ENCODE results near the gene ARMC9. TPM values are rescaled to one million over a fixed set of nuclear protein-coding genes. Genes with fewer than 3 reads are reported as not detected.
A peak's percentile ranks its signal among the peaks of the same experiment; 100 is the strongest.

The ARMC9 gene
- total and polyA plus RNA-seq, 2 donors from 2014 or later, result 7.3 to 18.2 TPM

DNA sequence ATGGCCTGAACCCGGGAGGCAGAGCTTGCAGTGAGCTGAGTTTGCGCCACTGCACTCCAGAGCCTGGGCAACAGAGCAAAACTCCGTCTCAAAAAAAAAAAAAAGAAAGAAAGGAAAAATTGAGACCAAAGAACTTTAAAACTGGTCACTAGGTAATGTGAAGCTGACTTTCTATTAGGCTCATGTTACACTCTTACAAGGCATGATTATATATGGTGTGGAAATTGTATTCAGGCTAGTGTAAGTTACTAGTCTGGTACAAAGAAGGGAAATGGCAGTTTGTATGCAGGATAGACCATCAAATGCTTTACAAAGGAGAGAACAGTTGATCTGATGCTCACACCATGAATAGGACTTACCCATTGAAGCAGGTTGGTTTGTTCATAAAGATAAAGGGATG is 35.4 kb upstream of the ARMC9 start:
- H3K9ac ChIP-seq (ENCODE audit: low read length in 3 of 3), result no peak overlapping the region
- no peaks in the 10 kb centered on the region for H3K9me3 ChIP-seq (ENCODE audit: control insufficient read depth in 2 of 3, insufficient read depth in 1 of 3, low read length in 3 of 3)
- no peak for FAIRE-seq
- H3K27me3 ChIP-seq (ENCODE audit: control insufficient read depth, insufficient read depth, low read length), result no peaks in the 10 kb centered on the region
- H3K36me3 ChIP-seq (ENCODE audit: control insufficient read depth in 2 of 3, insufficient read depth in 3 of 3, low read length in 3 of 3), result peaks cover 6 to 21% (median 16%) of the 10 kb centered on the region in 3 donors
- H3K4me3 ChIP-seq (ENCODE audit: low read length in 3 of 3), result no peak overlapping the region
- TF ChIP-seq, protein P1, sequence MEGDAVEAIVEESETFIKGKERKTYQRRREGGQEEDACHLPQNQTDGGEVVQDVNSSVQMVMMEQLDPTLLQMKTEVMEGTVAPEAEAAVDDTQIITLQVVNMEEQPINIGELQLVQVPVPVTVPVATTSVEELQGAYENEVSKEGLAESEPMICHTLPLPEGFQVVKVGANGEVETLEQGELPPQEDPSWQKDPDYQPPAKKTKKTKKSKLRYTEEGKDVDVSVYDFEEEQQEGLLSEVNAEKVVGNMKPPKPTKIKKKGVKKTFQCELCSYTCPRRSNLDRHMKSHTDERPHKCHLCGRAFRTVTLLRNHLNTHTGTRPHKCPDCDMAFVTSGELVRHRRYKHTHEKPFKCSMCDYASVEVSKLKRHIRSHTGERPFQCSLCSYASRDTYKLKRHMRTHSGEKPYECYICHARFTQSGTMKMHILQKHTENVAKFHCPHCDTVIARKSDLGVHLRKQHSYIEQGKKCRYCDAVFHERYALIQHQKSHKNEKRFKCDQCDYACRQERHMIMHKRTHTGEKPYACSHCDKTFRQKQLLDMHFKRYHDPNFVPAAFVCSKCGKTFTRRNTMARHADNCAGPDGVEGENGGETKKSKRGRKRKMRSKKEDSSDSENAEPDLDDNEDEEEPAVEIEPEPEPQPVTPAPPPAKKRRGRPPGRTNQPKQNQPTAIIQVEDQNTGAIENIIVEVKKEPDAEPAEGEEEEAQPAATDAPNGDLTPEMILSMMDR (IDR thresholded peaks at IDR 0.05; ENCODE audit: borderline replicate concordance, extremely low read depth, insufficient read depth), result no peak
- DNase-seq, result peak in 1 of 5 donors; percentile 20
- peak overlapping the region in 1 of 2 donors; percentile 5 for H3K27ac ChIP-seq (ENCODE audit: low read depth in 2 of 2, low read length in 2 of 2)
- intact Hi-C loops (cut with DNase I), result no loop called here
- peaks cover 0 to 2% (median 0%) of the 10 kb centered on the region in 3 donors for H3K4me1 ChIP-seq (ENCODE audit: control insufficient read depth in 2 of 3, insufficient read depth in 2 of 3, low read depth in 1 of 3, low read length in 3 of 3)

DNA sequence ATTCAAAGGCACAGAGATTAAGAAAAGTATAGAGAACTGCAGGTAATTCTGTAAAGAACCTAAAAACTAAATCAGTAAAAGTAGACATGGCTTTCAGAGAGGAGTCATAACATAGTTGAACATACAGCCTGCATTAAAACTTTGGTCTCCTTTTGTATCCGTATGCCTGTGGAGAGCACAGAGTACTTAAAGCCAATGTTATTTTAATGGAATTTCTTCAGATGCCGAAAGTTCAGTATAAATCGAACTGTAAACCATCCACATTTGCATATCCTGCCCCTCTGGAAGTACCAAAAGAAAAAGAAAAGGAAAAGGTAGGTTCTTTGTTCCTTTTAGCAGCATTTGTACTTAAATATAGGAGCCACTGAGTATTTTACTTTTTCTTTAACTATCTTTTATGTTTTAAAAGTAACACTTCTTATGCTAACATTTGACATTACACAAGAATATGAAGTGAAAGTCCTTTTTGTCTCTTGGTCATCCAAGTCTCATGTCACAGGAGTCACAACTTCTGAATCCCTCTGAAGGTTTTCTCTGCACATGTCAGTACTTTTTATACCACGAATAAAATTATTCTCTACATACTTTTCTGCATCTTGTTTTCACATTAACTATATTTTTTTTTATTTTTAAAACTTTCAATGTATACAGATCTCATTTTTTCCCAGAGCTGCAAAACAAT is 34.9 kb upstream of the ARMC9 start:
- Histone ChIP-seq H3K9ac (ENCODE audit: low read length in 3 of 3) (no peak overlapping the region), H3K27me3 (ENCODE audit: control insufficient read depth, insufficient read depth, low read length) (no peaks in the 10 kb centered on the region), H3K36me3 (ENCODE audit: control insufficient read depth in 2 of 3, insufficient read depth in 3 of 3, low read length in 3 of 3) (peaks cover 6 to 22% (median 16%) of the 10 kb centered on the region in 3 donors), H3K27ac (ENCODE audit: low read depth in 2 of 2, low read length in 2 of 2) (no peak overlapping the region), H3K4me3 (ENCODE audit: low read length in 3 of 3) (no peak overlapping the region), H3K9me3 (ENCODE audit: control insufficient read depth in 2 of 3, insufficient read depth in 1 of 3, low read length in 3 of 3) (no peaks in the 10 kb centered on the region), H3K4me1 (ENCODE audit: control insufficient read depth in 2 of 3, insufficient read depth in 2 of 3, low read depth in 1 of 3, low read length in 3 of 3) (peaks cover 0 to 2% (median 0%) of the 10 kb centered on the region in 3 donors)
- DNase-seq (no peak), FAIRE-seq (peak; percentile 30)
- TF ChIP-seq, protein P1 (IDR thresholded peaks at IDR 0.05; ENCODE audit: borderline replicate concordance, extremely low read depth, insufficient read depth), result no peak
- intact Hi-C loops (cut with DNase I), result no loop called here

DNA sequence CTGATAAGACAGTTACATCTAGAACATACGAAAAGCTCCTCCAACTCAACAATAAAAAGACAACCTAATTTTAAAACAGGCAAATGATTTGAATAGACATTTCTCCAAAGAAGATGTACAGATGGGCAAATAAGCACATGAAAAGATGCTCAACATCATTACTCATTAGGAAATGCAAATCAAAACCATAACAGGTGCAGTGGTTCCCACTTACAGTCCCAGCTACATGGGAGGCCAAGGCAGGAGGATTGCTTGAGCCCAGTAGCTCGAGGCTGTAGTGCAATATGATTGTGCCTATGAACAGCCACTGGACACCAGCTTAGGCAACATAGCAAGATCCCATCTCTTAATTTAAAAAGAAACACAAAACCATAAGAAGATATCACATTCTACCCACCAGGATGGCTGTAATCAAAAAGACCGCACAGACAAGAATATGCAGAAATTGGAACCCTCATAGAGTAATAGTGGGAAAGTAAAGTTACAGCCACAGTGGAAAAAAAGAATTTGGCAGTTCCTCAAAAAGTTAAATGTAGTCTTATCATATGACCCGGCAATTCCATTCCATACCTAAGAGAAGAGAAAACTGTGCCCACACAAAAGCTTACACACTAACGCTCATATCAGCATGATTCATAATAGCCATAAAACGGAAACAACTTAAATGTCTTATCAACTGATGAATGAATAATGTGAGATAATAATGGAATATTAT is 30.5 kb upstream of the ARMC9 start:
- no peaks in the 10 kb centered on the region for H3K4me1 ChIP-seq (ENCODE audit: control insufficient read depth in 2 of 3, insufficient read depth in 2 of 3, low read depth in 1 of 3, low read length in 3 of 3)
- TF ChIP-seq, protein P1 (IDR thresholded peaks at IDR 0.05; ENCODE audit: borderline replicate concordance, extremely low read depth, insufficient read depth), result no peak
- H3K4me3 ChIP-seq (ENCODE audit: low read length in 3 of 3), result no peak overlapping the region
- no peak overlapping the region for H3K27ac ChIP-seq (ENCODE audit: low read depth in 2 of 2, low read length in 2 of 2)
- intact Hi-C loops (cut with DNase I), result no loop called here
- H3K27me3 ChIP-seq (ENCODE audit: control insufficient read depth, insufficient read depth, low read length), result no peaks in the 10 kb centered on the region
- no peaks in the 10 kb centered on the region for H3K9me3 ChIP-seq (ENCODE audit: control insufficient read depth in 2 of 3, insufficient read depth in 1 of 3, low read length in 3 of 3)
- no peak for FAIRE-seq
- DNase-seq, result no peak
- no peak overlapping the region for H3K9ac ChIP-seq (ENCODE audit: low read length in 3 of 3)
- H3K36me3 ChIP-seq (ENCODE audit: control insufficient read depth in 2 of 3, insufficient read depth in 3 of 3, low read length in 3 of 3), result peaks cover 7 to 36% (median 26%) of the 10 kb centered on the region in 3 donors
